ENCODE data around the gene RFC1. TPM values are rescaled to one million over a fixed set of nuclear protein-coding genes. Genes with fewer than 3 reads are reported as not detected.
"Not testable (repeated sequence)": the region's sequence is repeated elsewhere in the genome, so short reads cannot be mapped to it uniquely, and the experiment has no call there.

Gene RFC1
- total RNA-seq, 1 donor from 2014 or later = 50.2 TPM

GRCh38 chr4:39362827-39363226, 3.3 kb downstream of the RFC1 start:
- peaks cover 34% of the 10 kb centered on the region for H3K4me1 ChIP-seq
- no peak overlapping the region for H3K4me3 ChIP-seq
- no peaks in the 10 kb centered on the region for H3K36me3 ChIP-seq
- ATAC-seq (no peak), DNase-seq (no peak)
- no peaks in the 10 kb centered on the region for H3K27me3 ChIP-seq (ENCODE audit: low read depth)
- no peak overlapping the region for H3K27ac ChIP-seq
- no peaks in the 10 kb centered on the region for H3K9me3 ChIP-seq
- TF ChIP-seq CTCF (IDR thresholded peaks at IDR 0.05) = no peak
- intact Hi-C loops (cut with DNase I) = no loop called here

GRCh38 chr4:39360611-39361010, 5.6 kb downstream of the RFC1 start:
- DNase-seq; H3K27ac ChIP-seq; H3K36me3 ChIP-seq; H3K27me3 ChIP-seq (ENCODE audit: low read depth); intact Hi-C loops (cut with DNase I); H3K9me3 ChIP-seq; ATAC-seq; H3K4me3 ChIP-seq: not testable (repeated sequence)
- H3K4me1 ChIP-seq = peaks cover 39% of the 10 kb centered on the region

- H3K4me1 ChIP-seq = peaks cover 33% of the 10 kb centered on the region
- intact Hi-C loops (cut with DNase I) = no loop called here
- H3K4me3 ChIP-seq = no peak overlapping the region
- no peak for DNase-seq
- no peak for TF ChIP-seq CTCF (IDR thresholded peaks at IDR 0.05)
- no peak overlapping the region for H3K27ac ChIP-seq
- no peaks in the 10 kb centered on the region for H3K27me3 ChIP-seq (ENCODE audit: low read depth)
- no peak for ATAC-seq
- H3K9me3 ChIP-seq = no peaks in the 10 kb centered on the region
- H3K36me3 ChIP-seq = no peaks in the 10 kb centered on the region
Measured at GRCh38 chr4:39357002-39357401, 9.2 kb downstream of the RFC1 start.

GRCh38 chr4:39354254-39354552, 12.0 kb downstream of the RFC1 start:
- H3K27me3 ChIP-seq (ENCODE audit: low read depth) = no peaks in the 10 kb centered on the region
- peak overlapping the region; percentile 87 for H3K27ac ChIP-seq
- intact Hi-C loops (cut with DNase I) = no loop called here
- peaks cover 33% of the 10 kb centered on the region for H3K4me1 ChIP-seq
- H3K36me3 ChIP-seq = peaks cover 19% of the 10 kb centered on the region
- H3K4me3 ChIP-seq = peak overlapping the region; percentile 43
- ATAC-seq = peak in 1 of 2 donors; percentile 57
- TF ChIP-seq CTCF (IDR thresholded peaks at IDR 0.05) = no peak
- DNase-seq = no peak
- no peaks in the 10 kb centered on the region for H3K9me3 ChIP-seq

- no peak for DNase-seq
- intact Hi-C loops (cut with DNase I) = no loop called here
- H3K9me3 ChIP-seq = no peaks in the 10 kb centered on the region
- H3K4me1 ChIP-seq = peaks cover 33% of the 10 kb centered on the region
- H3K4me3 ChIP-seq = peak overlapping the region; percentile 43
- peaks cover 19% of the 10 kb centered on the region for H3K36me3 ChIP-seq
- no peak for TF ChIP-seq CTCF (IDR thresholded peaks at IDR 0.05)
- H3K27me3 ChIP-seq (ENCODE audit: low read depth) = no peaks in the 10 kb centered on the region
- peak; percentile 88 to 91 for ATAC-seq
- H3K27ac ChIP-seq = peak overlapping the region; percentile 87
Measured at GRCh38 chr4:39353478-39354253, 12.5 kb downstream of the RFC1 start.

GRCh38 chr4:39353149-39353477, 13.0 kb downstream of the RFC1 start:
- Histone ChIP-seq H3K27ac (peak overlapping the region; percentile 87), H3K4me3 (peak overlapping the region; percentile 43)

More at GRCh38 chr4:39353149-39353477, 13.0 kb downstream of the RFC1 start:
- H3K27me3 ChIP-seq (ENCODE audit: low read depth); DNase-seq; H3K9me3 ChIP-seq; intact Hi-C loops (cut with DNase I): not testable (repeated sequence)
- peaks cover 33% of the 10 kb centered on the region for H3K4me1 ChIP-seq
- ATAC-seq = peak; percentile 40 to 61
- peaks cover 19% of the 10 kb centered on the region for H3K36me3 ChIP-seq

Data from lower lobe of right lung (tissue), 2 donors.